ENCODE data around the gene C1orf226. TPM values are rescaled to one million over a fixed set of nuclear protein-coding genes. Genes with fewer than 3 reads are reported as not detected.

C1orf226 gene
- total RNA-seq, 2 donors from 2014 or later = 1.3 to 4.0 TPM

DNA sequence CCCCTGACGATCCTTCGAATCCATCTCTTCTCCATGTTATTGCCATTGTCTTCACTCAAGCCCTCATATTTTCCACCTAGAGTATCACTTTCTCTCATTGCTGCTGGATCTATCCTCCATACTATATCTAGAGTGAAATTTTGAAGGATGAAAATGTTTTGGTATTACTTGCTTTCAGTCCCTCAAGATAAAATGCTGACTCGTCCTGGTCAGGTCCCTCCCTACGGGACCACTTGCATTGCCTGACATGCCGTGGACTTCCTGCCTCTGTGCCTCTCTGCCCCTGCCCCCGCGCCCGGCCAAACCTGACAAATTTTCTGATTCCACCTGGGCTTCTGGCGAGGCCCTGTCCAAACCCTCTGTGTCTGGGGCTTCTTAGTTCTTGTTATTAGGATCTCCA lies 28.4 kb upstream of the C1orf226 start:
- 88 to 89% methylated on average over 9 of the region's 9 CpGs for WGBS, 2 donors
- intact Hi-C loops (cut with DNase I) = no loop called here
- no peaks in the 10 kb centered on the region for H3K36me3 ChIP-seq (replicated peaks in 1 of 2; ENCODE audit: insufficient read depth in 1 of 2, low read depth in 2 of 2)

GRCh38 chr1:162353702-162354101 lies 27.8 kb upstream of the C1orf226 start:
- Histone ChIP-seq H3K27ac (no peak overlapping the region), H3K9me3 (no peaks in the 10 kb centered on the region), H3K4me3 (no peak overlapping the region), H3K36me3 (replicated peaks in 1 of 2; ENCODE audit: insufficient read depth in 1 of 2, low read depth in 2 of 2) (no peaks in the 10 kb centered on the region), H3K27me3 (no peaks in the 10 kb centered on the region), H3K4me1 (no peaks in the 10 kb centered on the region)
- DNase-seq (no peak), ATAC-seq (no peak)
- intact Hi-C loops (cut with DNase I) = no loop called here
- no peak for TF ChIP-seq POLR2A (IDR thresholded peaks at IDR 0.05)
- TF ChIP-seq, protein P1, sequence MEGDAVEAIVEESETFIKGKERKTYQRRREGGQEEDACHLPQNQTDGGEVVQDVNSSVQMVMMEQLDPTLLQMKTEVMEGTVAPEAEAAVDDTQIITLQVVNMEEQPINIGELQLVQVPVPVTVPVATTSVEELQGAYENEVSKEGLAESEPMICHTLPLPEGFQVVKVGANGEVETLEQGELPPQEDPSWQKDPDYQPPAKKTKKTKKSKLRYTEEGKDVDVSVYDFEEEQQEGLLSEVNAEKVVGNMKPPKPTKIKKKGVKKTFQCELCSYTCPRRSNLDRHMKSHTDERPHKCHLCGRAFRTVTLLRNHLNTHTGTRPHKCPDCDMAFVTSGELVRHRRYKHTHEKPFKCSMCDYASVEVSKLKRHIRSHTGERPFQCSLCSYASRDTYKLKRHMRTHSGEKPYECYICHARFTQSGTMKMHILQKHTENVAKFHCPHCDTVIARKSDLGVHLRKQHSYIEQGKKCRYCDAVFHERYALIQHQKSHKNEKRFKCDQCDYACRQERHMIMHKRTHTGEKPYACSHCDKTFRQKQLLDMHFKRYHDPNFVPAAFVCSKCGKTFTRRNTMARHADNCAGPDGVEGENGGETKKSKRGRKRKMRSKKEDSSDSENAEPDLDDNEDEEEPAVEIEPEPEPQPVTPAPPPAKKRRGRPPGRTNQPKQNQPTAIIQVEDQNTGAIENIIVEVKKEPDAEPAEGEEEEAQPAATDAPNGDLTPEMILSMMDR (IDR thresholded peaks at IDR 0.05) = no peak
- 77 to 91% methylated on average over 5 of the region's 5 CpGs for WGBS, 2 donors

More for the DNA sequence above, 28.4 kb upstream of the C1orf226 start:
- Histone ChIP-seq H3K4me1 (no peaks in the 10 kb centered on the region), H3K9me3 (no peaks in the 10 kb centered on the region), H3K27me3 (no peaks in the 10 kb centered on the region), H3K27ac (no peak overlapping the region), H3K4me3 (no peak overlapping the region)
- ATAC-seq (no peak), DNase-seq (no peak)
- TF ChIP-seq, protein P1 (IDR thresholded peaks at IDR 0.05) = no peak
- TF ChIP-seq POLR2A (IDR thresholded peaks at IDR 0.05) = no peak

- ATAC-seq (no peak), DNase-seq (no peak)
Measured at GRCh38 chr1:162357681-162358266, 23.8 kb upstream of the C1orf226 start.

DNA sequence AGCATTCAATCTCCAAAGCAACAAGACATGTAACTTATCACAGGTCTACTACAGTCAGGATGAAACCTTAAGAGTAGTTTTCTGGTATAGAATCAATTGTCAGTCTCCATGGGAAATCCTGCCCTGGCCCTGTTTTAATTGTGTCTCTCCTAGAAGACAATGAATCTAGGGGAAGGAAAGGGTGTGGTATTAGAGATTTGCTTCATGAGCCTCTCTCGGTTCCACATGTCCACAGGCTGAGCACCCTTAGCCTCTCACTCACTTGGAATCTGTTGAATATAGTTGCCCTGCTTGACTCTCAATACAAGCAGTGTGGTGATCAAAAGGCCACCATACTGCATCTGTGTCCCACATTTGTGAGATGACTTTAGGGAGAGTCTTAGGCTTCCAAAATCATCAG lies 22.6 kb upstream of the C1orf226 start:
- H3K27ac ChIP-seq = no peak overlapping the region
- 85 to 93% methylated on average over 1 of the region's 1 CpG for WGBS, 2 donors
- ATAC-seq (no peak), DNase-seq (no peak)
- TF ChIP-seq, protein P1 (IDR thresholded peaks at IDR 0.05) = no peak
- no peak for TF ChIP-seq POLR2A (IDR thresholded peaks at IDR 0.05)
- no peaks in the 10 kb centered on the region for H3K4me1 ChIP-seq
- H3K9me3 ChIP-seq = no peaks in the 10 kb centered on the region
- H3K27me3 ChIP-seq = no peaks in the 10 kb centered on the region
- intact Hi-C loops (cut with DNase I) = no loop called here
- H3K36me3 ChIP-seq (replicated peaks in 1 of 2; ENCODE audit: insufficient read depth in 1 of 2, low read depth in 2 of 2) = no peaks in the 10 kb centered on the region
- H3K4me3 ChIP-seq = no peak overlapping the region

More at GRCh38 chr1:162357681-162358266, 23.8 kb upstream of the C1orf226 start:
- 51 to 57% methylated on average over 5 of the region's 5 CpGs for WGBS, 2 donors
- H3K27ac ChIP-seq = no peak overlapping the region
- H3K4me3 ChIP-seq = no peak overlapping the region
- H3K9me3 ChIP-seq = no peaks in the 10 kb centered on the region
- H3K36me3 ChIP-seq (replicated peaks in 1 of 2; ENCODE audit: insufficient read depth in 1 of 2, low read depth in 2 of 2) = no peaks in the 10 kb centered on the region
- H3K27me3 ChIP-seq = no peaks in the 10 kb centered on the region
- no peaks in the 10 kb centered on the region for H3K4me1 ChIP-seq
- TF ChIP-seq POLR2A (IDR thresholded peaks at IDR 0.05) = no peak
- TF ChIP-seq, protein P1 (IDR thresholded peaks at IDR 0.05) = peak in 5 of 7 experiments; percentile 10 to 32 (median 22)
- intact Hi-C loops (cut with DNase I) = no loop called here
